GM21367 (cell line): ENCODE data around the gene SOX6.

ENCODE experiments used
- ATAC-seq: cut with Tn5 transposase; IDR thresholded peaks from one replicate; pipeline ENCODE4 v1.9.1; 2021; ENCODE audit not compliant: unreplicated experiment

Gene SOX6

GRCh38 chr11:16365581-16366228 is 9.4 kb upstream of the SOX6 start:
- ATAC-seq = no peak

GRCh38 chr11:16364254-16364653 is 7.9 kb upstream of the SOX6 start:
- no peak for ATAC-seq

GRCh38 chr11:16363706-16364105 is 7.4 kb upstream of the SOX6 start:
- ATAC-seq = no peak

- ATAC-seq = no peak
Observed at GRCh38 chr11:16361108-16361865, 4.9 kb upstream of the SOX6 start.

- ATAC-seq = no peak
Observed at GRCh38 chr11:16359369-16359768, 3.0 kb upstream of the SOX6 start.

- no peak for ATAC-seq
Observed at GRCh38 chr11:16358726-16359125, 2.4 kb upstream of the SOX6 start.

- no peak for ATAC-seq
Observed at GRCh38 chr11:16357775-16358174, 1.4 kb upstream of the SOX6 start.

GRCh38 chr11:16356761-16357393 is 531 bp upstream of the SOX6 start:
- ATAC-seq = no peak

GRCh38 chr11:16352707-16353106 is 3.6 kb downstream of the SOX6 start:
- no peak for ATAC-seq

GRCh38 chr11:16350125-16350524 is 6.2 kb downstream of the SOX6 start:
- no peak for ATAC-seq

- ATAC-seq = no peak
Observed at GRCh38 chr11:16347928-16348685, 8.2 kb downstream of the SOX6 start.

GRCh38 chr11:16346975-16347374 is 9.4 kb downstream of the SOX6 start:
- no peak for ATAC-seq

- ATAC-seq = no peak
Observed at GRCh38 chr11:16341853-16342252, 14.5 kb downstream of the SOX6 start.

- no peak for ATAC-seq
Observed at GRCh38 chr11:16338393-16338792, 18.0 kb downstream of the SOX6 start.

GRCh38 chr11:16337421-16338213 is 18.7 kb downstream of the SOX6 start:
- ATAC-seq = no peak

- ATAC-seq = no peak
Observed at GRCh38 chr11:16336721-16337120, 19.6 kb downstream of the SOX6 start.

GRCh38 chr11:16336204-16336603 is 20.1 kb downstream of the SOX6 start:
- no peak for ATAC-seq

GRCh38 chr11:16335236-16335962 is 20.9 kb downstream of the SOX6 start:
- ATAC-seq = no peak

- ATAC-seq = no peak
Observed at GRCh38 chr11:16326679-16327297, 29.6 kb downstream of the SOX6 start.

GRCh38 chr11:16322190-16322589 is 34.2 kb downstream of the SOX6 start:
- ATAC-seq = no peak
